WTC11 (cell line): Measurements from ENCODE around the gene ZBTB18. TPM values are rescaled to one million over a fixed set of nuclear protein-coding genes. Genes with fewer than 3 reads are reported as not detected.

ENCODE experiments used
- ATAC-seq: fragments of 200-7000 bp; cut with Tn5 transposase; 2 replicates; pipeline ENCODE4 v1.10.0; 2021; ENCODE audit warnings: mild to moderate bottlenecking, moderate library complexity
- CTCF ChIA-PET: fragments of 300-600 bp; sonication (Branson Sonifier 250); formaldehyde crosslinking; loops from one replicate; lab custom pipeline; 2021; ENCODE audit warnings: antibody characterized with exemption; lab: Charles Lee
- POLR2A ChIA-PET: fragments of 350-600 bp; sonication (Branson Sonifier 250); formaldehyde crosslinking; loops from one replicate; lab custom pipeline; 2021; ENCODE audit warnings: antibody characterized with exemption; lab: Charles Lee
- DNase-seq: peaks from one replicate; pipeline ENCODE4 v3.0.0; 2021; ENCODE audit warnings: low spot score
- H3K27ac Mint-ChIP-seq: 2 replicates; pipeline ENCODE4 v1.8.0; 2021; ENCODE audit warnings: mixed read lengths
- H3K27me3 Mint-ChIP-seq: 2 replicates; pipeline ENCODE4 v1.8.0; 2021; ENCODE audit warnings: low read depth, mild to moderate bottlenecking, moderate library complexity, mixed read lengths
- H3K36me3 Mint-ChIP-seq: 2 replicates; pipeline ENCODE4 v1.8.0; 2021; ENCODE audit warnings: mixed read lengths
- H3K4me1 Mint-ChIP-seq: 2 replicates; pipeline ENCODE4 v1.8.0; 2022; ENCODE audit warnings: mixed read lengths
- H3K4me3 Mint-ChIP-seq: 2 replicates; pipeline ENCODE4 v1.8.0; 2021; ENCODE audit warnings: mild to moderate bottlenecking, moderate library complexity, mixed read lengths
- H3K9me3 Mint-ChIP-seq: 2 replicates; pipeline ENCODE4 v1.8.0; 2021; ENCODE audit warnings: mixed read lengths
- ATF1 ChIP-seq: sonication (generic); formaldehyde crosslinking; IDR thresholded peaks from 2 replicates; pipeline ENCODE4 v1.8.1; 2023; ENCODE audit warnings: mild to moderate bottlenecking, moderate library complexity, missing genetic modification reagents
- CREM ChIP-seq: sonication (generic); formaldehyde crosslinking; IDR thresholded peaks from 2 replicates; pipeline ENCODE4 v1.8.1; 2022; ENCODE audit warnings: mild to moderate bottlenecking, missing genetic modification reagents, moderate library complexity
- E2F5 ChIP-seq: sonication (generic); formaldehyde crosslinking; IDR thresholded peaks from 2 replicates; pipeline ENCODE4 v1.8.1; 2022; ENCODE audit warnings: mild to moderate bottlenecking, moderate library complexity, missing genetic modification reagents
- ELF4 ChIP-seq: sonication (generic); formaldehyde crosslinking; IDR thresholded peaks from 2 replicates; pipeline ENCODE4 v1.8.1; 2022; ENCODE audit warnings: low read depth, mild to moderate bottlenecking, moderate library complexity, missing genetic modification reagents
- ETV6 ChIP-seq: sonication (generic); formaldehyde crosslinking; IDR thresholded peaks from 2 replicates; pipeline ENCODE4 v1.8.1; 2022; ENCODE audit warnings: mild to moderate bottlenecking, missing genetic modification reagents
- GRHL2 ChIP-seq: fragments of 250-450 bp; sonication (Bioruptor Pico); IDR thresholded peaks from 2 replicates; pipeline ENCODE4 v1.8.0; 2022; ENCODE audit warnings: mild to moderate bottlenecking, moderate library complexity; ENCODE audit not compliant: insufficient replicate concordance, severe bottlenecking
- IRF2 ChIP-seq: sonication (generic); formaldehyde crosslinking; IDR thresholded peaks from 2 replicates; pipeline ENCODE4 v1.8.0; 2022; ENCODE audit warnings: low read depth, missing genetic modification reagents, borderline replicate concordance
- KAT7 ChIP-seq: sonication (generic); formaldehyde crosslinking; IDR thresholded peaks from 2 replicates; pipeline ENCODE4 v1.8.1; 2023; ENCODE audit warnings: missing genetic modification reagents, mild to moderate bottlenecking, borderline replicate concordance
- MXD4 ChIP-seq: fragments of 250-450 bp; sonication (Bioruptor Pico); IDR thresholded peaks from 2 replicates; pipeline ENCODE4 v1.8.0; 2021; ENCODE audit warnings: mild to moderate bottlenecking, moderate library complexity, borderline replicate concordance
- NFYB ChIP-seq: sonication (generic); formaldehyde crosslinking; conservative IDR thresholded peaks from 2 replicates; pipeline ENCODE4 v1.8.0; 2022; ENCODE audit warnings: low read depth, missing genetic modification reagents
- STAT6 ChIP-seq: sonication (generic); formaldehyde crosslinking; conservative IDR thresholded peaks from 2 replicates; pipeline ENCODE4 v1.8.1; 2023; ENCODE audit warnings: mild to moderate bottlenecking, low read depth, missing genetic modification reagents, moderate library complexity
- USF2 ChIP-seq: sonication (generic); formaldehyde crosslinking; IDR thresholded peaks from 2 replicates; pipeline ENCODE4 v1.8.1; 2023; ENCODE audit warnings: mild to moderate bottlenecking, missing genetic modification reagents, moderate library complexity
- ZBTB21 ChIP-seq: sonication (generic); formaldehyde crosslinking; IDR thresholded peaks from 2 replicates; pipeline ENCODE4 v1.8.1; 2023; ENCODE audit warnings: mild to moderate bottlenecking, missing genetic modification reagents, borderline replicate concordance
- ZBTB43 ChIP-seq: sonication (generic); formaldehyde crosslinking; IDR thresholded peaks from 2 replicates; pipeline ENCODE4 v1.8.1; 2023; ENCODE audit warnings: mild to moderate bottlenecking, missing genetic modification reagents
- ZNF121 ChIP-seq: sonication (generic); formaldehyde crosslinking; IDR thresholded peaks from 2 replicates; pipeline ENCODE4 v1.8.0; 2023; ENCODE audit warnings: missing genetic modification reagents
- ZNF317 ChIP-seq: sonication (generic); formaldehyde crosslinking; IDR thresholded peaks from 2 replicates; pipeline ENCODE4 v1.8.1; 2023; ENCODE audit warnings: low read depth, mild to moderate bottlenecking, moderate library complexity, missing genetic modification reagents, borderline replicate concordance
- ZNF532 ChIP-seq: fragments of 250-450 bp; sonication (Bioruptor Pico); IDR thresholded peaks from 2 replicates; pipeline ENCODE4 v1.9.0; 2021; ENCODE audit warnings: mild to moderate bottlenecking, borderline replicate concordance
- total RNA-seq: library from RNA; stranded (reverse); gene quantifications from 3 replicates; pipeline ENCODE4 v1.2.3, GENCODE V29; 2021

The ZBTB18 gene
- total RNA-seq, 1 experiment from 2014 or later = 16.0 TPM

GRCh38 chr1:244097523-244098405 is 46.7 kb downstream of the ZBTB18 start (continued):
- TF ChIP-seq ZNF532 (CRISPR knock-in tag) (no peak), STAT6 (CRISPR knock-in tag) (no peak)

- TF ChIP-seq ZBTB21 (CRISPR knock-in tag) (no peak), ELF4 (CRISPR knock-in tag) (no peak), ZBTB43 (CRISPR knock-in tag) (no peak)
- ChIA-PET CTCF (no interaction called here), POLR2A (no interaction called here)
- Mint-ChIP-seq H3K4me3 (no peak overlapping the region), H3K9me3 (peaks cover 5% of the 10 kb centered on the region), H3K36me3 (no peaks in the 10 kb centered on the region), H3K4me1 (0 out of 2 replicates have a peak, but pooled peaks cover 4% of the 10 kb centered on the region), H3K27ac (no peak overlapping the region), H3K27me3 (no peaks in the 10 kb centered on the region)
- DNase-seq = no peak
- ATAC-seq = no peak
These were observed 48.3 kb downstream of the ZBTB18 start for GRCh38 chr1:244099258-244099930.

GRCh38 chr1:244100276-244100675 is 49.2 kb downstream of the ZBTB18 start:
- ChIA-PET POLR2A (no interaction called here), CTCF (no interaction called here)
- H3K4me3 Mint-ChIP-seq = no peak overlapping the region
- TF ChIP-seq KAT7 (CRISPR knock-in tag) (no peak), MXD4 (CRISPR knock-in tag) (no peak), NFYB (CRISPR knock-in tag) (no peak), ZNF121 (CRISPR knock-in tag) (no peak), ZNF317 (no peak), IRF2 (CRISPR knock-in tag) (no peak), E2F5 (CRISPR knock-in tag) (no peak), CREM (CRISPR knock-in tag) (no peak), GRHL2 (CRISPR knock-in tag) (no peak), USF2 (no peak), ATF1 (no peak), ETV6 (CRISPR knock-in tag) (no peak)
- 0 out of 2 replicates have a peak, but pooled peaks cover 4% of the 10 kb centered on the region for H3K4me1 Mint-ChIP-seq
- no peak for DNase-seq
- H3K9me3 Mint-ChIP-seq = peaks cover 5% of the 10 kb centered on the region
- no peak overlapping the region for H3K27ac Mint-ChIP-seq
- no peak for ATAC-seq
- no peaks in the 10 kb centered on the region for H3K27me3 Mint-ChIP-seq
- no peaks in the 10 kb centered on the region for H3K36me3 Mint-ChIP-seq
